Spleen (tissue), 7 donors: ENCODE data around the gene CTBP1.

Source experiments
- POLR2A ChIP-seq, 3 donors: fragments of 450-650 bp; IDR thresholded peaks; one replicate each; pipeline ENCODE4 v1.5.1; 2017; ENCODE audit warnings: antibody characterized with exemption in 3 of 3, mild to moderate bottlenecking in 1 of 3
- POLR2AphosphoS5 ChIP-seq, 3 donors: sonication (generic); formaldehyde crosslinking; IDR thresholded peaks; one replicate each; pipeline ENCODE4 v1.5.1; 2017; ENCODE audit warnings: antibody characterized with exemption in 3 of 3
- TF ChIP-seq, protein P1 (sequence below), 11 experiments: fragments of 200-600 bp in 7 of 11; fragments of 450-650 bp in 4 of 11; sonication (generic) in 4 of 11; IDR thresholded peaks in 8 of 11; conservative IDR thresholded peaks in 3 of 11; 1 replicate in 7 of 11; 2 replicates in 4 of 11; pipeline versions ENCODE4 v1.4.0 to v1.8.0; 2016 to 2021; ENCODE audit warnings: antibody characterized with exemption in 11 of 11, inconsistent platforms in 4 of 11, mild to moderate bottlenecking in 1 of 11
- donor health status: DM: no; HTN: no; CAD: no; lungs with moderate emphysema.
- donor health status: DM: no; HTN: no; CAD: no.
- donor health status: DM: no; HTN: no; CAD: no.

DNA sequence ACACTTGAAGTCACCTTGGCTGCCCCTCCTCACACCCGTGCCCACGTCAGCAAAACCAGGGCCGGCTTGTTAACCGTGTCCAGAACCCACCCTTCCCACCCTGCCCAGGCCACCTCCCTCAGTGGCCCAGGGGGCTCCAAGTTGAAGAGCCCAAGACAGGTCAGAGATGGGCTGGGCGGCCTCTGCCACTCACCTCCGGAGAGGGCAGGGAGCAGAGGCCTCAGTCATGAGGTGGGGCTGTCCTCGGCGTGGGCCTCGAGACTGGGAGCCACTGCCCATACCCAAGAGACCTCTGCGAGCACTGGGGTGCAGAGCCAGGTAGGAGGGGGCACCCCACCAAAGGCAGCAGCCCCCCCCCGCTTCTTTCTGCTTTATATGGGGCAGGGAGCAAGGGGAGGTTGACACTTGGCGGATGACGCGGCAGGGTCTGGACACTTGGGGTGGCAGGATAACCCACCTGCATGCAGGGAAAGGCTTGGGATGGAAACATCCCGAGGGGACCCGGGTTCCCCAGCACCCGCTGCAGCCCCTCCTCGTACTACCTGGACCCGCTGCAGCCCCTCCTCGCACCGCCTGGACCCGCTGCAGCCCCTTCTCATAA lies 38.6 kb downstream of the CTBP1 start:
- TF ChIP-seq POLR2A (IDR thresholded peaks at IDR 0.05) = no peak
- TF ChIP-seq, protein P1, sequence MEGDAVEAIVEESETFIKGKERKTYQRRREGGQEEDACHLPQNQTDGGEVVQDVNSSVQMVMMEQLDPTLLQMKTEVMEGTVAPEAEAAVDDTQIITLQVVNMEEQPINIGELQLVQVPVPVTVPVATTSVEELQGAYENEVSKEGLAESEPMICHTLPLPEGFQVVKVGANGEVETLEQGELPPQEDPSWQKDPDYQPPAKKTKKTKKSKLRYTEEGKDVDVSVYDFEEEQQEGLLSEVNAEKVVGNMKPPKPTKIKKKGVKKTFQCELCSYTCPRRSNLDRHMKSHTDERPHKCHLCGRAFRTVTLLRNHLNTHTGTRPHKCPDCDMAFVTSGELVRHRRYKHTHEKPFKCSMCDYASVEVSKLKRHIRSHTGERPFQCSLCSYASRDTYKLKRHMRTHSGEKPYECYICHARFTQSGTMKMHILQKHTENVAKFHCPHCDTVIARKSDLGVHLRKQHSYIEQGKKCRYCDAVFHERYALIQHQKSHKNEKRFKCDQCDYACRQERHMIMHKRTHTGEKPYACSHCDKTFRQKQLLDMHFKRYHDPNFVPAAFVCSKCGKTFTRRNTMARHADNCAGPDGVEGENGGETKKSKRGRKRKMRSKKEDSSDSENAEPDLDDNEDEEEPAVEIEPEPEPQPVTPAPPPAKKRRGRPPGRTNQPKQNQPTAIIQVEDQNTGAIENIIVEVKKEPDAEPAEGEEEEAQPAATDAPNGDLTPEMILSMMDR (IDR thresholded peaks at IDR 0.05 in 8 of 11, conservative IDR thresholded peaks at IDR 0.05 in 3 of 11) = no peak
- TF ChIP-seq POLR2AphosphoS5 (IDR thresholded peaks at IDR 0.05) = no peak
